Thyroid gland (tissue), 4 donors: ENCODE measurements around the gene SLCO4A1.

ENCODE experiments used
- POLR2A ChIP-seq, 2 donors: fragments of 450-650 bp; IDR thresholded peaks; one replicate each; pipeline ENCODE4 v1.6.1; 2017; ENCODE audit warnings: antibody characterized with exemption in 2 of 2, mild to moderate bottlenecking in 2 of 2, moderate library complexity in 1 of 2
- TF ChIP-seq, protein P1 (sequence below), 6 experiments: fragments of 200-600 bp in 3 of 6; fragments of 450-650 bp in 3 of 6; sonication (generic) in 3 of 6; IDR thresholded peaks; one replicate each; pipeline ENCODE4 v1.5.1; 2016 to 2019; ENCODE audit warnings: antibody characterized with exemption in 6 of 6, mild to moderate bottlenecking in 2 of 6, inconsistent platforms in 1 of 6, moderate library complexity in 1 of 6

DNA sequence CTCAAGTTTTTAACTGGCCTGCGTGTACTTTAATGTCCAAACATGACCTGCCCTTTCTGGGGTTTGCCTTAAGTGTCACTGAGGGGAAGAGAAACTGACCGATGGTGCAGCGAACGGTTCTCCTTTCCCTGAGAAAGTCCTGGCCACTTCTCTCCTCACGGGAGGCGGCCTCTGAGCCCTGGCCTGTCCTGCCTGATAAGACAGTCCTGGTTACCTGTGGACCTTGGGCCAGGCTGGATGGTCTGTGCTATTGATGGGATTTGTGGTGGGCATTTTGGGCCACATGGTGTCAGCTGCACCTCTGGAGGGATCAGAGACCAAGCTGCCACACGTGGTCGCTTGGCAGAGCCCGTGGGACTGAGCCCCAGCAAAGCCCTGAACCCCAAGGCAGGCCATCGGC lies 54.7 kb downstream of the SLCO4A1 start:
- TF ChIP-seq, protein P1, sequence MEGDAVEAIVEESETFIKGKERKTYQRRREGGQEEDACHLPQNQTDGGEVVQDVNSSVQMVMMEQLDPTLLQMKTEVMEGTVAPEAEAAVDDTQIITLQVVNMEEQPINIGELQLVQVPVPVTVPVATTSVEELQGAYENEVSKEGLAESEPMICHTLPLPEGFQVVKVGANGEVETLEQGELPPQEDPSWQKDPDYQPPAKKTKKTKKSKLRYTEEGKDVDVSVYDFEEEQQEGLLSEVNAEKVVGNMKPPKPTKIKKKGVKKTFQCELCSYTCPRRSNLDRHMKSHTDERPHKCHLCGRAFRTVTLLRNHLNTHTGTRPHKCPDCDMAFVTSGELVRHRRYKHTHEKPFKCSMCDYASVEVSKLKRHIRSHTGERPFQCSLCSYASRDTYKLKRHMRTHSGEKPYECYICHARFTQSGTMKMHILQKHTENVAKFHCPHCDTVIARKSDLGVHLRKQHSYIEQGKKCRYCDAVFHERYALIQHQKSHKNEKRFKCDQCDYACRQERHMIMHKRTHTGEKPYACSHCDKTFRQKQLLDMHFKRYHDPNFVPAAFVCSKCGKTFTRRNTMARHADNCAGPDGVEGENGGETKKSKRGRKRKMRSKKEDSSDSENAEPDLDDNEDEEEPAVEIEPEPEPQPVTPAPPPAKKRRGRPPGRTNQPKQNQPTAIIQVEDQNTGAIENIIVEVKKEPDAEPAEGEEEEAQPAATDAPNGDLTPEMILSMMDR (IDR thresholded peaks at IDR 0.05) = no peak
- TF ChIP-seq POLR2A (IDR thresholded peaks at IDR 0.05) = no peak
